ENCODE results near the gene ALK.

DNA sequence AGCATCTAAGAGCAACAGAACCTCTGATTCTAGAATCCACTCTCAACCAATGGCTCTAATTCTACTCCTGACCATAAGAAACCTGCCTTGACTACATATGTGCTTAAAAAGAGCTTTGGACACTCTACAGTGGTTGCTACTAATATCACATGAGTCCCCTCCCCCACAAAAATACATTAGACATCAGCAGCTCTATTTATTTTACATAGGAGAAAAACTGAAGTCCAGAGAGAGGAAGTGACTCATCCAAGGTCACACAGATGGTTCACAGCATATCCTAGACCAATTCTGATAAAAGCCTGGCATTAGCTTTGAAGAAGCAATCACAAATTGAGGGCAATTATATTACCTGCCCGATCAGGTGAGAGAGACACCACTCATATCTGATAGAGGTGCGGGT, 49.8 kb downstream of the ALK start:
- TF ChIP-seq, protein P1, sequence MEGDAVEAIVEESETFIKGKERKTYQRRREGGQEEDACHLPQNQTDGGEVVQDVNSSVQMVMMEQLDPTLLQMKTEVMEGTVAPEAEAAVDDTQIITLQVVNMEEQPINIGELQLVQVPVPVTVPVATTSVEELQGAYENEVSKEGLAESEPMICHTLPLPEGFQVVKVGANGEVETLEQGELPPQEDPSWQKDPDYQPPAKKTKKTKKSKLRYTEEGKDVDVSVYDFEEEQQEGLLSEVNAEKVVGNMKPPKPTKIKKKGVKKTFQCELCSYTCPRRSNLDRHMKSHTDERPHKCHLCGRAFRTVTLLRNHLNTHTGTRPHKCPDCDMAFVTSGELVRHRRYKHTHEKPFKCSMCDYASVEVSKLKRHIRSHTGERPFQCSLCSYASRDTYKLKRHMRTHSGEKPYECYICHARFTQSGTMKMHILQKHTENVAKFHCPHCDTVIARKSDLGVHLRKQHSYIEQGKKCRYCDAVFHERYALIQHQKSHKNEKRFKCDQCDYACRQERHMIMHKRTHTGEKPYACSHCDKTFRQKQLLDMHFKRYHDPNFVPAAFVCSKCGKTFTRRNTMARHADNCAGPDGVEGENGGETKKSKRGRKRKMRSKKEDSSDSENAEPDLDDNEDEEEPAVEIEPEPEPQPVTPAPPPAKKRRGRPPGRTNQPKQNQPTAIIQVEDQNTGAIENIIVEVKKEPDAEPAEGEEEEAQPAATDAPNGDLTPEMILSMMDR (tag by site-specific recombination; IDR thresholded peaks at IDR 0.05), result no peak
- TF ChIP-seq ZNF596 (tag by site-specific recombination; IDR thresholded peaks at IDR 0.05) (no peak), ZNF292 (tag by site-specific recombination; IDR thresholded peaks at IDR 0.05; ENCODE audit: borderline replicate concordance, low read depth) (no peak), ZNF174 (tag by site-specific recombination; IDR thresholded peaks at IDR 0.05) (no peak), ZNF707 (tag by site-specific recombination; IDR thresholded peaks at IDR 0.05) (no peak), ZBTB1 (tag by site-specific recombination; IDR thresholded peaks at IDR 0.05) (no peak), ZNF248 (tag by site-specific recombination; IDR thresholded peaks at IDR 0.05) (no peak), REPIN1 (tag by site-specific recombination; IDR thresholded peaks at IDR 0.05; ENCODE audit: low read depth) (no peak), ZNF274 (IDR thresholded peaks at IDR 0.05; ENCODE audit: low read length) (no peak), ZNF274 (tag by site-specific recombination; IDR thresholded peaks at IDR 0.05; ENCODE audit: borderline replicate concordance) (no peak), ZBTB7A (tag by site-specific recombination; IDR thresholded peaks at IDR 0.05; ENCODE audit: low read depth) (no peak), ZNF621 (tag by site-specific recombination; IDR thresholded peaks at IDR 0.05) (no peak), ZNF623 (tag by site-specific recombination; IDR thresholded peaks at IDR 0.05) (no peak), SP2 (tag by site-specific recombination; IDR thresholded peaks at IDR 0.05) (no peak)
- TF ChIP-seq, protein P2, sequence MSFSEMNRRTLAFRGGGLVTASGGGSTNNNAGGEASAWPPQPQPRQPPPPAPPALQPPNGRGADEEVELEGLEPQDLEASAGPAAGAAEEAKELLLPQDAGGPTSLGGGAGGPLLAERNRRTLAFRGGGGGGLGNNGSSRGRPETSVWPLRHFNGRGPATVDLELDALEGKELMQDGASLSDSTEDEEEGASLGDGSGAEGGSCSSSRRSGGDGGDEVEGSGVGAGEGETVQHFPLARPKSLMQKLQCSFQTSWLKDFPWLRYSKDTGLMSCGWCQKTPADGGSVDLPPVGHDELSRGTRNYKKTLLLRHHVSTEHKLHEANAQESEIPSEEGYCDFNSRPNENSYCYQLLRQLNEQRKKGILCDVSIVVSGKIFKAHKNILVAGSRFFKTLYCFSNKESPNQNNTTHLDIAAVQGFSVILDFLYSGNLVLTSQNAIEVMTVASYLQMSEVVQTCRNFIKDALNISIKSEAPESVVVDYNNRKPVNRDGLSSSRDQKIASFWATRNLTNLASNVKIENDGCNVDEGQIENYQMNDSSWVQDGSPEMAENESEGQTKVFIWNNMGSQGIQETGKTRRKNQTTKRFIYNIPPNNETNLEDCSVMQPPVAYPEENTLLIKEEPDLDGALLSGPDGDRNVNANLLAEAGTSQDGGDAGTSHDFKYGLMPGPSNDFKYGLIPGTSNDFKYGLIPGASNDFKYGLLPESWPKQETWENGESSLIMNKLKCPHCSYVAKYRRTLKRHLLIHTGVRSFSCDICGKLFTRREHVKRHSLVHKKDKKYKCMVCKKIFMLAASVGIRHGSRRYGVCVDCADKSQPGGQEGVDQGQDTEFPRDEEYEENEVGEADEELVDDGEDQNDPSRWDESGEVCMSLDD (tag by site-specific recombination; IDR thresholded peaks at IDR 0.05), result no peak

Measured in HEK293 (cell line).